Peyer's patch (tissue), 4 donors: ENCODE measurements around the gene RMRP. TPM values are rescaled to one million over a fixed set of nuclear protein-coding genes. Genes with fewer than 3 reads are reported as not detected.
A peak's percentile ranks its signal among the peaks of the same experiment; 100 is the strongest.

Source experiments
- DNase-seq, 3 donors: peaks; one replicate each; pipeline ENCODE4 v3.0.0-alpha.2; 2017 to 2019
- H3K27ac ChIP-seq, 4 donors: fragments of 200-600 bp; sonication (generic); one replicate each; pipeline ENCODE4 v1.5.1; 2016 to 2019
- H3K27me3 ChIP-seq, 2 donors: fragments of 200-600 bp; sonication (generic); one replicate each; pipeline ENCODE4 v1.5.1; 2019
- H3K36me3 ChIP-seq, 3 donors: fragments of 200-600 bp; sonication (generic); one replicate each; pipeline ENCODE4 v1.5.1; 2016 to 2019
- H3K4me1 ChIP-seq, 4 donors: fragments of 200-600 bp; sonication (generic); one replicate each; pipeline ENCODE4 v1.5.1; 2016 to 2019
- H3K4me3 ChIP-seq, 4 donors: fragments of 200-600 bp; sonication (generic); 1 replicate in 3 of 4; 2 replicates in 1 of 4; pipeline ENCODE4 v1.5.1; 2016 to 2019; ENCODE audit warnings: mild to moderate bottlenecking in 1 of 4
- H3K9me3 ChIP-seq, 4 donors: fragments of 200-600 bp; sonication (generic); one replicate each; pipeline ENCODE4 v1.5.1; 2016 to 2019; ENCODE audit warnings: mild to moderate bottlenecking in 1 of 4
- POLR2A ChIP-seq, 2 donors: fragments of 450-650 bp; IDR thresholded peaks; one replicate each; pipeline ENCODE4 v1.5.1; 2017; ENCODE audit warnings: antibody characterized with exemption in 2 of 2, mild to moderate bottlenecking in 2 of 2, moderate library complexity in 2 of 2
- total RNA-seq, 4 donors: library from RNA; depleted of rRNA; stranded (reverse); fragments of >200 nt; gene quantifications; one replicate each; pipeline ENCODE4 v1.1.0, GENCODE V29; 2016
- TF ChIP-seq, protein P1 (sequence below), 6 experiments: fragments of 450-650 bp in 4 of 6; fragments of 200-600 bp in 2 of 6; sonication (generic) in 1 of 6; IDR thresholded peaks; one replicate each; pipeline ENCODE4 v1.5.1; 2017 to 2019; ENCODE audit warnings: antibody characterized with exemption in 6 of 6, mild to moderate bottlenecking in 3 of 6, moderate library complexity in 1 of 6

The RMRP gene
- total RNA-seq, 4 donors from 2014 or later, result 1,673 to 3,824 (median 2,659) TPM; not detected in 1

GRCh38 chr9:35662437-35662836 is 4.6 kb upstream of the RMRP start:
- H3K4me1 ChIP-seq, result peaks cover 0 to 39% (median 7%) of the 10 kb centered on the region in 4 donors
- DNase-seq, result no peak
- H3K4me3 ChIP-seq, result no peak overlapping the region
- no peaks in the 10 kb centered on the region for H3K9me3 ChIP-seq
- TF ChIP-seq POLR2A (IDR thresholded peaks at IDR 0.05), result no peak
- TF ChIP-seq, protein P1, sequence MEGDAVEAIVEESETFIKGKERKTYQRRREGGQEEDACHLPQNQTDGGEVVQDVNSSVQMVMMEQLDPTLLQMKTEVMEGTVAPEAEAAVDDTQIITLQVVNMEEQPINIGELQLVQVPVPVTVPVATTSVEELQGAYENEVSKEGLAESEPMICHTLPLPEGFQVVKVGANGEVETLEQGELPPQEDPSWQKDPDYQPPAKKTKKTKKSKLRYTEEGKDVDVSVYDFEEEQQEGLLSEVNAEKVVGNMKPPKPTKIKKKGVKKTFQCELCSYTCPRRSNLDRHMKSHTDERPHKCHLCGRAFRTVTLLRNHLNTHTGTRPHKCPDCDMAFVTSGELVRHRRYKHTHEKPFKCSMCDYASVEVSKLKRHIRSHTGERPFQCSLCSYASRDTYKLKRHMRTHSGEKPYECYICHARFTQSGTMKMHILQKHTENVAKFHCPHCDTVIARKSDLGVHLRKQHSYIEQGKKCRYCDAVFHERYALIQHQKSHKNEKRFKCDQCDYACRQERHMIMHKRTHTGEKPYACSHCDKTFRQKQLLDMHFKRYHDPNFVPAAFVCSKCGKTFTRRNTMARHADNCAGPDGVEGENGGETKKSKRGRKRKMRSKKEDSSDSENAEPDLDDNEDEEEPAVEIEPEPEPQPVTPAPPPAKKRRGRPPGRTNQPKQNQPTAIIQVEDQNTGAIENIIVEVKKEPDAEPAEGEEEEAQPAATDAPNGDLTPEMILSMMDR (IDR thresholded peaks at IDR 0.05), result no peak
- H3K27ac ChIP-seq, result peak overlapping the region; percentile 26 to 99 (median 76)
- no peaks in the 10 kb centered on the region for H3K27me3 ChIP-seq
- H3K36me3 ChIP-seq, result peaks cover 0 to 6% (median 0%) of the 10 kb centered on the region in 3 donors

- H3K27me3 ChIP-seq, result no peaks in the 10 kb centered on the region
- DNase-seq, result peak in 1 of 3 donors; percentile 48
- no peaks in the 10 kb centered on the region for H3K9me3 ChIP-seq
- H3K36me3 ChIP-seq, result peaks cover 0 to 6% (median 0%) of the 10 kb centered on the region in 3 donors
- peaks cover 0 to 39% (median 9%) of the 10 kb centered on the region in 4 donors for H3K4me1 ChIP-seq
- H3K27ac ChIP-seq, result peak overlapping the region; percentile 26 to 99 (median 76)
- H3K4me3 ChIP-seq, result no peak overlapping the region
- no peak for TF ChIP-seq POLR2A (IDR thresholded peaks at IDR 0.05)
- TF ChIP-seq, protein P1 (IDR thresholded peaks at IDR 0.05), result no peak
These were observed 4.0 kb upstream of the RMRP start for GRCh38 chr9:35661756-35662350.

- H3K4me3 ChIP-seq, result no peak overlapping the region
- H3K27me3 ChIP-seq, result no peaks in the 10 kb centered on the region
- peak overlapping the region; percentile 26 to 99 (median 94) for H3K27ac ChIP-seq
- DNase-seq, result peak in 2 of 3 donors; percentile 75 to 77
- peaks cover 0 to 39% (median 9%) of the 10 kb centered on the region in 4 donors for H3K4me1 ChIP-seq
- peak in 1 of 2 donors; percentile 41 for TF ChIP-seq POLR2A (IDR thresholded peaks at IDR 0.05)
- TF ChIP-seq, protein P1 (IDR thresholded peaks at IDR 0.05), result peak in 3 of 6 experiments; percentile 55 to 73 (median 61)
- H3K9me3 ChIP-seq, result no peaks in the 10 kb centered on the region
- peaks cover 0 to 6% (median 0%) of the 10 kb centered on the region in 3 donors for H3K36me3 ChIP-seq
These were observed 3.2 kb upstream of the RMRP start for GRCh38 chr9:35660966-35661415.

- H3K4me3 ChIP-seq, result peak overlapping the region in 3 of 4 donors; percentile 72 to 99 (median 92)
- no peaks in the 10 kb centered on the region for H3K27me3 ChIP-seq
- H3K36me3 ChIP-seq, result peaks cover 0 to 6% (median 0%) of the 10 kb centered on the region in 3 donors
- H3K9me3 ChIP-seq, result no peaks in the 10 kb centered on the region
- H3K27ac ChIP-seq, result peak overlapping the region; percentile 91 to 99 (median 94)
- H3K4me1 ChIP-seq, result peaks cover 0 to 33% (median 6%) of the 10 kb centered on the region in 4 donors
- no peak for TF ChIP-seq POLR2A (IDR thresholded peaks at IDR 0.05)
- peak in 1 of 3 donors; percentile 43 for DNase-seq
These were observed 1.5 kb upstream of the RMRP start for GRCh38 chr9:35659340-35659739.

DNA sequence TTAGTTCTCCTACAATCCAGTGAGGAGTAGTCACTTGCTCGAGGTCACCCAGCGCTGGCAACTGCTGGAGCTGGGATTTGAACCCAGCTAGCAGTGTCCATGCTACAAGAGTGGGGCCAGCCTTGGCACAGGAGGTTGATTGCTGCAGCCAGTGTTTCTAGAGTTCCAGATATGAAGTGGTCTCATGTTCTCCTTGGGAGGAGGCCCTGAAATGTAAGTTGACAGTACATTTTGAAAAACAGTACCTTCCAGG is 1.1 kb upstream of the RMRP start:
- H3K4me1 ChIP-seq, result peaks cover 0 to 32% (median 6%) of the 10 kb centered on the region in 4 donors
- H3K4me3 ChIP-seq, result peak overlapping the region; percentile 72 to 99 (median 86)
- peak in 1 of 3 donors; percentile 63 for DNase-seq
- H3K36me3 ChIP-seq, result peaks cover 0 to 6% (median 0%) of the 10 kb centered on the region in 3 donors
- no peak for TF ChIP-seq POLR2A (IDR thresholded peaks at IDR 0.05)
- TF ChIP-seq, protein P1 (IDR thresholded peaks at IDR 0.05), result no peak
- H3K9me3 ChIP-seq, result no peaks in the 10 kb centered on the region
- no peaks in the 10 kb centered on the region for H3K27me3 ChIP-seq
- peak overlapping the region; percentile 91 to 99 (median 94) for H3K27ac ChIP-seq
